Small intestine (tissue), 7 donors: ENCODE measurements around the gene SYT1. TPM values are rescaled to one million over a fixed set of nuclear protein-coding genes. Genes with fewer than 3 reads are reported as not detected.

Experiments
- DNase-seq, 2 donors: peaks; one replicate each; pipeline versions ENCODE4 v3.0.0 to v3.0.0-alpha.2; 2013
- FAIRE-seq: peaks from 2 replicates; lab custom pipeline; 2012; peaks lifted over from hg19 to GRCh38; lab: Jason Lieb, UNC
- H3K27ac ChIP-seq, 3 donors: one replicate each; pipeline ENCODE4 v1.5.1; 2013; ENCODE audit warnings: low read length in 2 of 3, mild to moderate bottlenecking in 2 of 3, control low read depth in 1 of 3, inconsistent platforms in 1 of 3, low read depth in 1 of 3, moderate library complexity in 1 of 3
- H3K27me3 ChIP-seq, 3 donors: one replicate each; pipeline ENCODE4 v1.6.1; 2013; ENCODE audit warnings: low read length in 3 of 3, inconsistent platforms in 1 of 3; ENCODE audit not compliant: control insufficient read depth in 3 of 3, insufficient read depth in 3 of 3
- H3K36me3 ChIP-seq, 3 donors: one replicate each; pipeline ENCODE4 v1.6.1; 2013; ENCODE audit warnings: low read length in 3 of 3, inconsistent platforms in 1 of 3, low read depth in 1 of 3, mild to moderate bottlenecking in 1 of 3, moderate library complexity in 1 of 3; ENCODE audit not compliant: control insufficient read depth in 3 of 3, insufficient read depth in 2 of 3
- H3K4me1 ChIP-seq, 3 donors: one replicate each; pipeline ENCODE4 v1.6.1; 2013; ENCODE audit warnings: low read length in 2 of 3, inconsistent platforms in 1 of 3, low read depth in 1 of 3, mild to moderate bottlenecking in 1 of 3, moderate library complexity in 1 of 3; ENCODE audit not compliant: control insufficient read depth in 3 of 3, insufficient read depth in 2 of 3
- H3K4me3 ChIP-seq, 3 donors: one replicate each; pipeline ENCODE4 v1.5.1; 2013; ENCODE audit warnings: low read length in 3 of 3, control low read depth in 1 of 3, inconsistent platforms in 1 of 3, low read depth in 1 of 3, mild to moderate bottlenecking in 1 of 3, moderate library complexity in 1 of 3
- H3K9me3 ChIP-seq, 2 donors: one replicate each; pipeline ENCODE4 v1.6.1; 2013; ENCODE audit warnings: low read depth in 1 of 2, low read length in 1 of 2; ENCODE audit not compliant: control insufficient read depth in 2 of 2, insufficient read depth in 1 of 2
- WGBS, 3 donors: extraction: QIAGEN DNeasy Blood & Tissue Kit; methylation state at CpG; one replicate each; pipeline ENCODE4 v1.1.7; 2013; 5-methylcytosine and 5-hydroxymethylcytosine counted together
- polyA plus RNA-seq, 4 donors: library from polyadenylated mRNA; stranded (reverse) in 3 of 4; unstranded in 1 of 4; fragments of 200-250 nt in 3 of 4; fragments of 120-200 nt in 1 of 4; gene quantifications; one replicate each; pipeline versions ENCODE4 v1.2.1 to v1.2.3, GENCODE V29; 2013
- donor health status: healthy with polysubstance abuse.
- donor health status: control.
- donor health status: control.
- donor health status: Bipolar disorder and iron deficiency.
- donor health status: healthy.

The SYT1 gene
- polyA plus RNA-seq, 4 donors, result 1.3 to 11.3 TPM; not detected in 2

GRCh38 chr12:79124385-79124784 is 259.8 kb downstream of the SYT1 start:
- no peak for DNase-seq
- H3K9me3 ChIP-seq, result no peaks in the 10 kb centered on the region
- no peak for FAIRE-seq
- 90 to 97% (median 91%) methylated on average over 5 of the region's 5 CpGs for WGBS, 3 donors
- H3K4me3 ChIP-seq, result no peak overlapping the region
- H3K27me3 ChIP-seq, result no peaks in the 10 kb centered on the region
- no peaks in the 10 kb centered on the region for H3K36me3 ChIP-seq
- no peak overlapping the region for H3K27ac ChIP-seq
- H3K4me1 ChIP-seq, result no peaks in the 10 kb centered on the region

GRCh38 chr12:79125358-79125757 is 260.8 kb downstream of the SYT1 start:
- 47 to 64% (median 60%) methylated on average over 2 of the region's 2 CpGs for WGBS, 3 donors
- H3K27me3 ChIP-seq, result no peaks in the 10 kb centered on the region
- H3K27ac ChIP-seq, result no peak overlapping the region
- no peaks in the 10 kb centered on the region for H3K36me3 ChIP-seq
- H3K4me3 ChIP-seq, result no peak overlapping the region
- no peaks in the 10 kb centered on the region for H3K4me1 ChIP-seq
- no peak for DNase-seq
- H3K9me3 ChIP-seq, result no peaks in the 10 kb centered on the region
- FAIRE-seq, result no peak

GRCh38 chr12:79127271-79127751 is 262.7 kb downstream of the SYT1 start:
- no peak for FAIRE-seq
- no peak overlapping the region for H3K27ac ChIP-seq
- H3K4me3 ChIP-seq, result no peak overlapping the region
- no peaks in the 10 kb centered on the region for H3K4me1 ChIP-seq
- DNase-seq, result no peak
- no peaks in the 10 kb centered on the region for H3K36me3 ChIP-seq
- WGBS, 3 donors, result 36 to 52% (median 47%) methylated on average over 3 of the region's 3 CpGs
- no peaks in the 10 kb centered on the region for H3K9me3 ChIP-seq
- no peaks in the 10 kb centered on the region for H3K27me3 ChIP-seq

GRCh38 chr12:79128956-79129355 is 264.4 kb downstream of the SYT1 start:
- FAIRE-seq (no peak), DNase-seq (no peak)
- 79 to 87% (median 86%) methylated on average over 1 of the region's 1 CpG for WGBS, 3 donors
- H3K27ac ChIP-seq, result no peak overlapping the region
- H3K36me3 ChIP-seq, result no peaks in the 10 kb centered on the region
- H3K9me3 ChIP-seq, result no peaks in the 10 kb centered on the region
- H3K27me3 ChIP-seq, result no peaks in the 10 kb centered on the region
- H3K4me1 ChIP-seq, result no peaks in the 10 kb centered on the region
- H3K4me3 ChIP-seq, result no peak overlapping the region

GRCh38 chr12:79138872-79139271 is 274.3 kb downstream of the SYT1 start:
- Histone ChIP-seq H3K36me3 (no peaks in the 10 kb centered on the region), H3K27ac (no peak overlapping the region), H3K4me3 (no peak overlapping the region), H3K27me3 (no peaks in the 10 kb centered on the region), H3K9me3 (no peaks in the 10 kb centered on the region), H3K4me1 (no peaks in the 10 kb centered on the region)
- no peak for DNase-seq
- no peak for FAIRE-seq
- 85 to 94% (median 93%) methylated on average over 6 of the region's 6 CpGs for WGBS, 3 donors

GRCh38 chr12:79140711-79141110 is 276.1 kb downstream of the SYT1 start:
- Histone ChIP-seq H3K4me3 (no peak overlapping the region), H3K27me3 (no peaks in the 10 kb centered on the region), H3K4me1 (no peaks in the 10 kb centered on the region), H3K9me3 (no peaks in the 10 kb centered on the region), H3K27ac (no peak overlapping the region), H3K36me3 (no peaks in the 10 kb centered on the region)
- DNase-seq, result no peak
- 76 to 88% (median 86%) methylated on average over 1 of the region's 1 CpG for WGBS, 3 donors
- FAIRE-seq, result no peak

GRCh38 chr12:79141776-79142175 is 277.2 kb downstream of the SYT1 start:
- FAIRE-seq, result no peak

GRCh38 chr12:79143803-79144202 is 279.2 kb downstream of the SYT1 start:
- no peaks in the 10 kb centered on the region for H3K27me3 ChIP-seq
- H3K4me3 ChIP-seq, result no peak overlapping the region
- FAIRE-seq, result no peak
- no peak for DNase-seq
- no peak overlapping the region for H3K27ac ChIP-seq
- 65 to 81% (median 76%) methylated on average over 2 of the region's 2 CpGs for WGBS, 3 donors
- H3K9me3 ChIP-seq, result no peaks in the 10 kb centered on the region
- no peaks in the 10 kb centered on the region for H3K4me1 ChIP-seq
- no peaks in the 10 kb centered on the region for H3K36me3 ChIP-seq

More at GRCh38 chr12:79141776-79142175, 277.2 kb downstream of the SYT1 start:
- no peaks in the 10 kb centered on the region for H3K4me1 ChIP-seq
- H3K4me3 ChIP-seq, result no peak overlapping the region
- H3K36me3 ChIP-seq, result no peaks in the 10 kb centered on the region
- H3K9me3 ChIP-seq, result no peaks in the 10 kb centered on the region
- H3K27me3 ChIP-seq, result no peaks in the 10 kb centered on the region
- H3K27ac ChIP-seq, result no peak overlapping the region
- WGBS, 3 donors, result 55 to 79% (median 58%) methylated on average over 2 of the region's 2 CpGs
- no peak for DNase-seq

- Histone ChIP-seq H3K4me1 (no peaks in the 10 kb centered on the region), H3K27me3 (no peaks in the 10 kb centered on the region), H3K27ac (no peak overlapping the region), H3K4me3 (no peak overlapping the region), H3K9me3 (no peaks in the 10 kb centered on the region), H3K36me3 (no peaks in the 10 kb centered on the region)
- no peak for DNase-seq
- no peak for FAIRE-seq
- 88 to 93% (median 92%) methylated on average over 2 of the region's 2 CpGs for WGBS, 3 donors
Observed at GRCh38 chr12:79151956-79152355, 287.4 kb downstream of the SYT1 start.
